Activated T-helper 17 cell treated with anti-CD3 and anti-CD28 coated beads, Interleukin-2, amount 50 U/mL, for 72 hours (primary cell): ENCODE results near the gene TMEM214. TPM values are rescaled to one million over a fixed set of nuclear protein-coding genes. Genes with fewer than 3 reads are reported as not detected.

Experiments used
- ATAC-seq: fragments of 150-1000 bp; cut with Tn5 transposase; replicated peaks from 2 replicates; pipeline ENCODE4 v1.10.0; 2021; ENCODE audit warnings: mild to moderate bottlenecking, moderate library complexity
- H3K27ac Mint-ChIP-seq: one replicate; pipeline ENCODE4 v1.8.0; 2022; ENCODE audit warnings: mixed read lengths
- H3K27me3 Mint-ChIP-seq: one replicate; pipeline ENCODE4 v1.8.0; 2022; ENCODE audit warnings: mixed read lengths
- H3K36me3 Mint-ChIP-seq: one replicate; pipeline ENCODE4 v1.8.0; 2022; ENCODE audit warnings: low read depth, mild to moderate bottlenecking, mixed read lengths
- H3K4me1 Mint-ChIP-seq: one replicate; pipeline ENCODE4 v1.8.0; 2022; ENCODE audit warnings: mixed read lengths
- H3K4me3 Mint-ChIP-seq: one replicate; pipeline ENCODE4 v1.8.0; 2022; ENCODE audit warnings: mild to moderate bottlenecking, mixed read lengths
- H3K9me3 Mint-ChIP-seq: one replicate; pipeline ENCODE4 v1.8.0; 2022; ENCODE audit warnings: mixed read lengths
- total RNA-seq, 2 donors: library from RNA; stranded (reverse); gene quantifications; one replicate each; pipeline ENCODE4 v1.2.3, GENCODE V29; 2022

The TMEM214 gene, protein sequence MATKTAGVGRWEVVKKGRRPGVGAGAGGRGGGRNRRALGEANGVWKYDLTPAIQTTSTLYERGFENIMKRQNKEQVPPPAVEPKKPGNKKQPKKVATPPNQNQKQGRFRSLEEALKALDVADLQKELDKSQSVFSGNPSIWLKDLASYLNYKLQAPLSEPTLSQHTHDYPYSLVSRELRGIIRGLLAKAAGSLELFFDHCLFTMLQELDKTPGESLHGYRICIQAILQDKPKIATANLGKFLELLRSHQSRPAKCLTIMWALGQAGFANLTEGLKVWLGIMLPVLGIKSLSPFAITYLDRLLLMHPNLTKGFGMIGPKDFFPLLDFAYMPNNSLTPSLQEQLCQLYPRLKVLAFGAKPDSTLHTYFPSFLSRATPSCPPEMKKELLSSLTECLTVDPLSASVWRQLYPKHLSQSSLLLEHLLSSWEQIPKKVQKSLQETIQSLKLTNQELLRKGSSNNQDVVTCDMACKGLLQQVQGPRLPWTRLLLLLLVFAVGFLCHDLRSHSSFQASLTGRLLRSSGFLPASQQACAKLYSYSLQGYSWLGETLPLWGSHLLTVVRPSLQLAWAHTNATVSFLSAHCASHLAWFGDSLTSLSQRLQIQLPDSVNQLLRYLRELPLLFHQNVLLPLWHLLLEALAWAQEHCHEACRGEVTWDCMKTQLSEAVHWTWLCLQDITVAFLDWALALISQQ
- 10 to 100 TPM; 73.3 to 81.5 TPM for total RNA-seq

DNA sequence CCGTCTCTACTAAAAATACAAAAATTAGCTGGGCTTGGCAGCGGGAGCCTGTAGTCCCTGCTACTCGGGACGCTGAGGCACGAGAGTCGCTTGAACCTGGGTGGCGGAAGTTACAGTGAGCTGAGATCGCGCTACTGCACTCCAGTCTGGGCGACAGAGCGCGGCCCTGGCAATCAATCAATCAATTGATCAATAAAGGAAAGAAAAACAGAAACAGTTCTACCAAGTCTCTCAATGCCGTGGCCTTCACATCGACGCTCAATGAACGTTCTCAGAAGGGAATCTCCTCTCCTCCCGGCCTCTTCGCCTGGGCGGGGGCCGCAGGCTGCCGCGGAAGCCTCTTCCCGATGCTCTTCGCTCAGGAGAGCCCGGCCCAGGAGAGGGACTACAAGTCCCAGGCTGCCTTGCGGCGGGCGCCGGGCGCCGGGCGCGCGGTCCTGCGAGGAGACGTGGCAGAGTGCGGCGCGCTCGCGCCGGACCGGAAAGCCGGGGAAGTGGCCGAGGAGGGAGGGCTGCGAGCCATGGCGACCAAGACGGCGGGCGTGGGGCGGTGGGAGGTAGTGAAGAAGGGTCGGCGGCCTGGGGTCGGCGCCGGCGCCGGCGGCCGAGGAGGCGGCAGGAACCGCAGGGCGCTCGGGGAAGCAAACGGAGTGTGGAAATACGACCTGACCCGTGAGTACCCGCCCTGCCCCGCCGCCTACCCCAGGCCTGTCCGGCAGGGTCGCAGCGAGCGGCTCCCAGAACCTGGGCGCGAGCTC is at the start of gene TMEM214:
TMEM214 (plus strand) TSS at position 471 of the 758 bp plus-strand sequence; CDS start at position 522, 51 bp downstream.
- ATAC-seq = peak; percentile 99
- Mint-ChIP-seq H3K4me3 (peak within 1 kb of the TSS; percentile 94), H3K36me3 (peaks cover 62% of the 10 kb centered on the region), H3K27ac (peak within 1 kb of the TSS; percentile 92), H3K4me1 (peaks cover 26% of the 10 kb centered on the region), H3K9me3 (no peaks in the 10 kb centered on the region), H3K27me3 (no peaks in the 10 kb centered on the region)

DNA sequence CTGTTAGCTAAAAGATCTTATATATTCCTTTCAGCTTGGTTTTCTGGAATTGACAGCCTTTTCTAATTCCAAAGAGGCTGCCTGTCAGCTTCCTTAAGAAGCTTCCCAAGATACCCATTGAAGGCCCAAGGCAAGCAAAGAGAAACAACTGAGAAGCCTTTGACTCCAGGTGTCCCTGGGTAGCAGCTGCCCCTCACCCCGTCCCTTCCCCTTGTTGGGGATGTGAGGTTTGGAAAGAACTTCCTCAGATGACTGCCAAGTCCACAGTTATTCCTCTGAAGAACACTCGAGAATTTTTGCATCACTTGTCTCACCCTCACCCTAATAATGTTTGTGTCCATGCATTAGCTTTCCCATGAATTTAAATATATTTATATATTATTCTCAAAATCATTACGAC is 49.0 kb upstream of the TMEM214 start:
- H3K36me3 Mint-ChIP-seq = no peaks in the 10 kb centered on the region
- no peaks in the 10 kb centered on the region for H3K27me3 Mint-ChIP-seq
- no peak overlapping the region for H3K27ac Mint-ChIP-seq
- H3K9me3 Mint-ChIP-seq = no peaks in the 10 kb centered on the region
- peaks cover 3% of the 10 kb centered on the region for H3K4me1 Mint-ChIP-seq
- ATAC-seq = no peak
- H3K4me3 Mint-ChIP-seq = no peak overlapping the region

DNA sequence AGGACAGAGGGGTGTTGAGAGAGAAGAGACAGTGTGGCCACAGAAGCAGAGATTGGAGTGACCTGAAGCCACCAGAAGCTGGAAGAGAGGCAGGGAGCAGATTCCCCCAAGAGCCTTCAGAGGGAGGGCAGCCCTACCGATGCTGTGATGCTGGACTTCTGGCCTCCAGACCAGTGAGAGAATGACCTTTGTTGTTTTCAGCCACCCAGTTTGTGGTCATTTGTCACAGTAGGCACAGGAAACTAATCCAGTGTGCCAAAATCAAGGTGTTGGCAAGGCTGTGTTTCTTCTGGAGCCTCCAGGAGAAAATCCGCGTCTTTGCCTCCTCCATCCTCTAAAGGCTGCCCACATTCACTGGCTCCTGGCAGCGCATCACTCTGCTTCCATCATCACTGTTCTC is 47.0 kb upstream of the TMEM214 start:
- ATAC-seq = no peak
- Mint-ChIP-seq H3K27me3 (no peaks in the 10 kb centered on the region), H3K36me3 (no peaks in the 10 kb centered on the region), H3K4me1 (peaks cover 3% of the 10 kb centered on the region), H3K27ac (no peak overlapping the region), H3K4me3 (no peak overlapping the region), H3K9me3 (no peaks in the 10 kb centered on the region)

DNA sequence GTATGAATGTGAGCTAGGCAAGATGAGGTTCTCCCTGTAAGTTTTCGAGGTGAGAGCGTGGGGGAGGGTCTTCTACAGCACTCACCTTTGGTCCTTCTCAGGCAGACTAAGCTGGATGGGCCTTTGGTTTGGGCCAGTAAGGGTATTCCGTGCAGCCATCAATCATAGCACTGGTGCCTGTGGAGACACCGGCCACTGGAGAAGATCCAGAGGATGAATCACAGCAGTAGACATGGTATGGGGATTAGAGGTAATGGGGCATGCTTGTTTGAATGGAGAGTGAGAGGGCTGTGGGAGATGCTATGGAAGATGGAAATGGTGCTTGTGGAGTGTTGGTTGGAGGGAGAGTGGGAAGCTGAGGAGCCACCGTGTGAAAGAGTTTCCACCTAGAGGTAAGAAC is 46.2 kb upstream of the TMEM214 start:
- no peak overlapping the region for H3K4me3 Mint-ChIP-seq
- H3K27me3 Mint-ChIP-seq = no peaks in the 10 kb centered on the region
- no peaks in the 10 kb centered on the region for H3K36me3 Mint-ChIP-seq
- no peak for ATAC-seq
- no peaks in the 10 kb centered on the region for H3K4me1 Mint-ChIP-seq
- H3K27ac Mint-ChIP-seq = no peak overlapping the region
- H3K9me3 Mint-ChIP-seq = no peaks in the 10 kb centered on the region

DNA sequence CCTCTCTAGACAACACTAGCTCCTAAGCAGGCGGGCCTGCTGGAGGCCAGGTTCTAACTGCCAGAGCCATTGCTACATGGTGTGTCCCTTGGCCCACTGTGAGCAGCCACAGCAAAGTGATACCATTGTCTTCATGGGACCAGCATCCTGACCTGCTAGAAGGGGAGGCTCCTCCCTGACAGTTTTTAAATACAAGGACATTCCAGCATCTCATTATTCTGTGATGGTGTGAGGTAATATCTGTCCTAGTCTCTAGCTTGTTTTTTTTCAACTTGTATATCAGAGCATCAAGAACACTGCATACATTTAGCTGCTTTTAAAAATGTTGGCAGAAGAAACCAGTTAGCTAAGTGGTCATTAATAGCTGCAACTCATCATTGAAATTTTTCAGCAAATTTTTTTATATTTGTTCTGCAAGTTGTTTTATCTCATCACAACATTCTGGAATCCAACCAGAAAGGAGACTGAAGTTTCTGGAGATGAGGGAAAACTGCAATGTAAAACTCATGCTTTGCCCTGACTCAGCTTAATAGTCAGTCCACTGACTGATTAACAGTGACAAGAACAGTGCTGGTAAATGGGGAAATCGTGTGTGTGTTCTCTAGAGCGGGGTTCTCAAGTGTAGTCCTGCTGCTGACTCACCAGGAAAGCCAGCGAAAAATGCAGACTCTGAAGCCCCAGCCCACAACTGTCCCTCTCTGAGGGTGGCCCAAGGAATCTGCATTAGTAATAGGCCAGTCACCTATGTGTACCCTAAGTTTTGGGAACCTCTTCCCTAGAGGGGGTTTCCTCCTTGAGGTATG is 44.5 kb upstream of the TMEM214 start:
- H3K36me3 Mint-ChIP-seq = no peaks in the 10 kb centered on the region
- no peak overlapping the region for H3K27ac Mint-ChIP-seq
- H3K9me3 Mint-ChIP-seq = no peaks in the 10 kb centered on the region
- no peak overlapping the region for H3K4me3 Mint-ChIP-seq
- no peaks in the 10 kb centered on the region for H3K27me3 Mint-ChIP-seq
- no peak for ATAC-seq
- no peaks in the 10 kb centered on the region for H3K4me1 Mint-ChIP-seq

DNA sequence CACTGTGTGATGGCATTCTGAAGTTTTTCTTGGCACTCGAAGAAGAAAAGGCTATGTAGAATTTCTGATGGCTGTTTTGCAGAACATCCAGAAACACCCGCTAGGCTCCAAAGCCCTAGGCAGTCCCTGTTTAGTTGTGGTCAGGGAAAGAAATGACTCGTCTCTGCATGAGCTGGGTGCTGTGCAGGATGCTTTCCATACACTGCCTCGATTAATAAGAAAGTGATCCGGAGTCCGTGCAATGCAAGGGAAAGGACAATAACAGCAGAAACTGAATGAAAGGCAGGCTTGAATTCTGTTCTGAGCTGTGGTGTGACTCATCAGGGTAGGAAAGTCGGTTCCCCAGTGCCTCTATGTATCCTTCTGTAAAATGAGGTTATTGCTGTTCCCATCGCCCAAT is 43.6 kb upstream of the TMEM214 start:
- Mint-ChIP-seq H3K36me3 (no peaks in the 10 kb centered on the region), H3K27me3 (no peaks in the 10 kb centered on the region), H3K4me1 (no peaks in the 10 kb centered on the region), H3K27ac (no peak overlapping the region), H3K9me3 (no peaks in the 10 kb centered on the region), H3K4me3 (no peak overlapping the region)
- no peak for ATAC-seq

DNA sequence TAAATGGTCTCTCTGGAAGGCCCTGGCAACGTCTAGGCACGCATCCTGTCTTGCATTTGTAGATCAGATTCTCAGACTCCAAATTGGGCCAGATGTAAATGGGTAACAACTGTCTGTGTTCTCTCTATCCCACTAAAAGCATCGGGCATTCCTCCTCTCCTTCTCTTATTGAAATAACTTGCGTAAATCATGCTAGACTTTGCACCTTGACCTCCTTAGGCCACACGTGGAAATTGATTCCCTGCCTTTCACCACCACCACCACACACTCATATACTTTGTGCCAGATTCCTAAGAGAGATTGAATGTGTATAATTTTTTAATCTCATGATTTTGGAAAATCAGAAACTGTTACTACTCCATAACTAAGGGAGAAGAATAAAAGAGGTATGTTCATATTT is 41.0 kb upstream of the TMEM214 start:
- no peaks in the 10 kb centered on the region for H3K4me1 Mint-ChIP-seq
- H3K4me3 Mint-ChIP-seq = no peak overlapping the region
- no peaks in the 10 kb centered on the region for H3K36me3 Mint-ChIP-seq
- H3K9me3 Mint-ChIP-seq = no peaks in the 10 kb centered on the region
- ATAC-seq = no peak
- no peak overlapping the region for H3K27ac Mint-ChIP-seq
- H3K27me3 Mint-ChIP-seq = no peaks in the 10 kb centered on the region

DNA sequence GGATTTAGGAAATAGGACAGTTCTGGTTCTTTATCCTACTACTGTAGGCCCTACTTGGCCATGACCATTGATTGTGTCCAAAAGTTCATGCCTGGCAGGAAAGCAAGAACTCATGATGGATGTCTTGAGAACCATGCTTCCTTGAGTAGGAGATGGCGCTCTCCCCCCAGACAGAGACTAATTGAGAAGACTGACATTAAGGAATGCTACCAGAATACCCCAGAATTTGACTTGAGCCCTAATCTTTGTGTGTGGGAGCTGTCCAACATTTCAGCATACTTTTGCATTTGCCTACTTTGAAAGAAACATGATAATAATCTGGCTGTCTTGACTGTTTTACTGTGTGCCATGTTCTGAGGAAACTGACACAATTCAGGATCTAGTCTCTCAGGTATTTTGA is 39.0 kb upstream of the TMEM214 start:
- H3K4me3 Mint-ChIP-seq = no peak overlapping the region
- H3K27me3 Mint-ChIP-seq = no peaks in the 10 kb centered on the region
- no peak overlapping the region for H3K27ac Mint-ChIP-seq
- H3K4me1 Mint-ChIP-seq = no peaks in the 10 kb centered on the region
- ATAC-seq = no peak
- H3K36me3 Mint-ChIP-seq = no peaks in the 10 kb centered on the region
- no peaks in the 10 kb centered on the region for H3K9me3 Mint-ChIP-seq

DNA sequence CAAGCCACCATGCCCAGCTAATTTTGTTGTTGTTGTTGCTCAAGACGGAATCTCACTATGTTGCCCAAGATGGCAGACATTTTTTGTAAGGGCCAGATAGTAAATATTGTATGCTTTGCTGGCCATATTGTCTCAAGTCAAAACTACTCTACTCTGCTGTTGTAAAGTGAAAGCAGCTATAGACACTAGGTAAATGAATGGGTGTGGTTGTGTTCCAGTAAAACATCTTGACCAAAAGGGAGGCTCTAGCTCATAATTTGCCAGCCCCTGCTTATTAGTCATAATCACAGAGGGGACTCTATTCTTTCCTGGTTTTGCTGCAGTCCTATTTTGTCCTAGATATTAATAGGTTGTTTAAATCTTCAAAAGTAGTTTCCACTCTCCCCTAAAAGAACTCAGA is 37.8 kb upstream of the TMEM214 start:
- H3K27me3 Mint-ChIP-seq = no peaks in the 10 kb centered on the region
- H3K4me3 Mint-ChIP-seq = no peak overlapping the region

DNA sequence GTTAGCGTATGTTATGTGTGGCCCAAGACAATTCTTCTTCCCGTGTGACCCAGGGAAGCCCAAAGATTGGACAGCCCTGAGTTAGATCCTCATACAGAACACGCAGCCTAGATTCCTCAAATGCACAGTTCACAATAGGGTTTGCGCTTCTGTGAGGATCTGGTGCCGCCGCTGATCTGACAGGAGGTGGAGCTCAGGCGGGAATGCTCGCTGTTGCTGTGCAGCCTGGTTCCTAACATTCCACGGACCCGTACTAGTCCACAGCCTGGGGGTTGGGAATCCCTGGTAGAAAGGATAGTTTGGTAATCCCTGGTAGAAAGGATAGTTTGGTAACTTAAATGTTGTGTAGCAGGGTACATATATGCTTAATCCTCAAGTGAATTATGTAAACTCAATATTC is 35.4 kb upstream of the TMEM214 start:
- ATAC-seq = no peak
- no peak overlapping the region for H3K4me3 Mint-ChIP-seq
- H3K36me3 Mint-ChIP-seq = no peaks in the 10 kb centered on the region
- no peaks in the 10 kb centered on the region for H3K9me3 Mint-ChIP-seq
- H3K27ac Mint-ChIP-seq = no peak overlapping the region
- no peaks in the 10 kb centered on the region for H3K4me1 Mint-ChIP-seq
- no peaks in the 10 kb centered on the region for H3K27me3 Mint-ChIP-seq

More for the DNA sequence above, 37.8 kb upstream of the TMEM214 start:
- Mint-ChIP-seq H3K27ac (no peak overlapping the region), H3K36me3 (no peaks in the 10 kb centered on the region), H3K9me3 (no peaks in the 10 kb centered on the region), H3K4me1 (no peaks in the 10 kb centered on the region)
- no peak for ATAC-seq

DNA sequence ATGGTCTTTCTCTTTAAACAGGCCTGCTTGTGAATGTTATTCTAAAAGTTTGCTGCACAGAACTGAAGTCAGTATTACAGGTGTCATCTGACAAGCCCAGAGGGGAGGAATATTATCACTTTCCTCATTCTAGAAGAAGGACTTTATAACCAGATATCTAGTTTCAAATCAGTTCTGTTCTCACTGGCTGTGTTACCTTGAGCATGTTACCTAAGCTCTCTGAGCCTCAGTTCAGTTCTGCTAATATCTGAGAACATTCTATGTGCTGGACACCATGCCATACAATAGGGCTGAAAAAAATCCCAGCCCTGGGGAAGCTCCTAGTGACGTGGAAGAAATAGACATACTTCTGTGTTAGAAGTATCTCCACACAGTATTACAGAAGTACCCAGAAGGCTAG is 34.4 kb upstream of the TMEM214 start:
- Mint-ChIP-seq H3K4me1 (no peaks in the 10 kb centered on the region), H3K9me3 (no peaks in the 10 kb centered on the region), H3K4me3 (no peak overlapping the region), H3K27me3 (no peaks in the 10 kb centered on the region), H3K27ac (no peak overlapping the region), H3K36me3 (no peaks in the 10 kb centered on the region)
- no peak for ATAC-seq

DNA sequence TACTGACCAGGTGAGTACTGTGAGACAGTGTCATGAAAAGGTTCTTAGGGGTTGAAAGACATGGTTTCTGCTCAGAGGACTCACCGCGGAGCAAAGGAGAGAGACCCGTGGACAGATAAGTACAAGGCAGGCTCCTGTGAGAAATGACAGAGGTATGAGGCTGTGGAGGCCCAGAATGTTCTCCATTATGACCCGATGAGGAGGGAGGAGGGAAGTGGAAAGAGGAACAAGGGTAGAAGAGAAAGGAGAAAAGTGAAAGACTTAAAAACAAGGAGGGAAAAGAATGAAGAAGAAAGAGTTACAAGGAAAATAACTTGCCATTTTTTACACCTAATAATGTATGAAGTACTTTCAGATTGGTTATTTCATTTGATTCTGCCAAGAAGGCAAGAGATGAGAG is 32.5 kb upstream of the TMEM214 start:
- no peak overlapping the region for H3K27ac Mint-ChIP-seq

DNA sequence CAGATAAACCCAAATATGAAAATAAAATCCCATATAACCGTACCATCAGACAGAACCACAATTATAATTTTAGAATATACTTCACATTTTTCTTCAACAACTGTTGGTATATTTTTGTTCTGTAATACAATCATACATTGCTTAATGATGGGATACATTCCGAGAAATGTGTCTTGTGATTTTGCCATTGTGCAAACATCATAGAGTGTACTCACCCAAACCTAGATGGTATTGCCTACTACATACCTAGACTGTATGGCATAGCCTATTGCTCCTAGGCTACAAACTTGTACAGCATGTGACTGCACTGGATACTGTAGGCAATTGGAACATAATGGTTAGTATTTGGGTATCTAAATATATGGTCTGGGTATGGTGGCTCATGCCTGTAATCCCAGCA is 31.8 kb upstream of the TMEM214 start:
- H3K36me3 Mint-ChIP-seq = no peaks in the 10 kb centered on the region
- H3K4me3 Mint-ChIP-seq = no peak overlapping the region
- H3K27me3 Mint-ChIP-seq = no peaks in the 10 kb centered on the region
- no peaks in the 10 kb centered on the region for H3K4me1 Mint-ChIP-seq
- ATAC-seq = no peak
- H3K9me3 Mint-ChIP-seq = no peaks in the 10 kb centered on the region
- no peak overlapping the region for H3K27ac Mint-ChIP-seq

More for the DNA sequence above, 32.5 kb upstream of the TMEM214 start:
- ATAC-seq = no peak
- Mint-ChIP-seq H3K4me1 (no peaks in the 10 kb centered on the region), H3K9me3 (no peaks in the 10 kb centered on the region), H3K4me3 (no peak overlapping the region), H3K36me3 (no peaks in the 10 kb centered on the region), H3K27me3 (no peaks in the 10 kb centered on the region)

DNA sequence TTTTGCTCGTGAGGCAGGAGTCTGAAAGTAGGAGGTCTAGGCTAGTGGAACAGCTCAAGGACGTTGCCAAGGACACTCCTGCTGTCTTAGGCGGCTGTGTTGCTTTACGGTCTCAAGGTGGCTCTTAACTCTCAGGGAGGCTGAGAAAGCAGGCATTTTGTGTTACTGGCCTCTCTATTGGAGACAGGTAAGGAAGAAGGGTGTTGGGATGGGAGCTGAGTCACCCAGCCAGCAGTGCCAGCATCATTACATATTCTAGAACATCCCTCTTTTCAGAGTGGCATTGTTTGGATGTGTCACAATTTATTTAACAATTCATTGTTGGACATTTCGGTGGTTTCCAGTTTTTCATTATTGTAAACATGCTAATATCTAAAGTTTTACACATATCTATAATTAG is 30.8 kb upstream of the TMEM214 start:
- no peaks in the 10 kb centered on the region for H3K36me3 Mint-ChIP-seq
- no peaks in the 10 kb centered on the region for H3K4me1 Mint-ChIP-seq
- H3K27ac Mint-ChIP-seq = no peak overlapping the region
- no peaks in the 10 kb centered on the region for H3K9me3 Mint-ChIP-seq
- no peak overlapping the region for H3K4me3 Mint-ChIP-seq
- ATAC-seq = no peak
- no peaks in the 10 kb centered on the region for H3K27me3 Mint-ChIP-seq
